ENCODE measurements around the gene PPIP5K1. TPM values are rescaled to one million over a fixed set of nuclear protein-coding genes. Genes with fewer than 3 reads are reported as not detected.

The PPIP5K1 gene
- polyA plus RNA-seq, 1 donor (not counting 4 experiments of a cell fraction or from before 2014, with no cell fraction given): 52.9 TPM

DNA sequence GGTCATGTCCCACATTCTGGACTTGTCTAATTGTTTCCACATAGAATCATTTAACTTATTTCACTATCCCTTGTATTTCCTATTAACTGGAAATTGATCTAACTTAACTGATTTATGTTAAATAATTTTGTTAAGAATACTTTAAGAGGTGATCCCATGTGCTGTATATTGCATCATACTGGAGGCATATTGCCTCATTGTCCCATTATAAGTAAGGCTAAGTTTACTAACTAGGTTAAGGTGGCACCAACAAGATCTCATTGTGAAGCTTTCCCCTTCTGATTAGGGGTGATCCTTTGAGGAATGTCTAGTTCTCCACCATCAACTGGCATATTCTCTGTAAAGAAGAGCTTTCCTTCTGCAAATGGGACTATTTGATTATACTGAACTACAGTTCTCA lies 48.2 kb downstream of the PPIP5K1 start:
- no peak for TF ChIP-seq EZH2 (IDR thresholded peaks at IDR 0.05; ENCODE audit: low read length)
- TF ChIP-seq CTCF (optimal IDR thresholded peaks at IDR 0.05 in 1 of 3, IDR thresholded peaks at IDR 0.05 in 1 of 3, conservative IDR thresholded peaks at IDR 0.05 in 1 of 3; ENCODE audit: extremely low read depth in 1 of 3, insufficient read depth in 2 of 3, low read length in 3 of 3): no peak
- dilution Hi-C loops (cut with MboI; ENCODE audit: extremely low pct_ligation_motif_present, low sequenced_read_pairs): no loop called here
- FAIRE-seq: no peak
- Histone ChIP-seq H3K79me2 (ENCODE audit: control insufficient read depth, insufficient read depth, low read length) (no peaks in the 10 kb centered on the region), H3K9me3 (ENCODE audit: control insufficient read depth, low read depth, low read length) (no peaks in the 10 kb centered on the region), H3K9me1 (ENCODE audit: control insufficient read depth, extremely low read depth, insufficient read depth, low read length) (no peaks in the 10 kb centered on the region), H3K4me2 (ENCODE audit: control insufficient read depth, extremely low read depth, insufficient read depth, low read depth, low read length) (no peak overlapping the region), H4K20me1 (ENCODE audit: control insufficient read depth, extremely low read depth, insufficient read depth, low read length) (no peaks in the 10 kb centered on the region), H3K27ac (ENCODE audit: control insufficient read depth, insufficient read depth, low read length) (no peak overlapping the region), H3K4me3 (ENCODE audit: control insufficient read depth in 2 of 3, extremely low read depth in 1 of 3, insufficient read depth in 2 of 3, low read depth in 1 of 3, low read length in 3 of 3) (no peak overlapping the region), H3K4me1 (ENCODE audit: control insufficient read depth, extremely low read depth, insufficient read depth, low read length) (no peaks in the 10 kb centered on the region), H3K9ac (ENCODE audit: control insufficient read depth, extremely low read depth, insufficient read depth, low read length) (no peak overlapping the region), H3K27me3 (ENCODE audit: control insufficient read depth, extremely low read depth, insufficient read depth, low read length) (no peaks in the 10 kb centered on the region), H3K36me3 (ENCODE audit: control insufficient read depth in 2 of 2, extremely low read depth in 1 of 2, insufficient read depth in 2 of 2, low read length in 2 of 2) (no peaks in the 10 kb centered on the region), H2AFZ (ENCODE audit: control insufficient read depth, low read length) (no peak overlapping the region)
- no peak for DNase-seq (ENCODE audit: low read depth, low spot score)

DNA sequence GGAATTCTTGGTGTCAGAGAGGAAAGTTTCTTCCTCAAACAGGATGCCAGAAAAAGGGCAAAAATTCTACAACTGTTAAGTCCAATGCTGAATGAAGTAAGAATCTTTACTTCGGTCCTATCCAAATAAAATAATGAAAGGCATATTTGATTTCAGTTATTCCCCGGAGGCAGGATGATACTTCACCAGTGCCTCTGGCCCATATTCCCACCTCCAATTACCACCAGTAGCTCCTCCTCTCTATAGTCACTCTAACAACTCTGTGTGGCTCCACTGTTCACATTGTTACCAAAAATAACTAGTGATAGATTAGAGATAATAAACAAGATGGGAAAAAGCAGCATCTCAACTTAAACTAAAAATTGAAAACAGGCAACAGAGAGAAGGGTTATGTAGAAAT lies 51.9 kb downstream of the PPIP5K1 start:
- Histone ChIP-seq H3K4me2 (ENCODE audit: control insufficient read depth, extremely low read depth, insufficient read depth, low read depth, low read length) (no peak overlapping the region), H4K20me1 (ENCODE audit: control insufficient read depth, extremely low read depth, insufficient read depth, low read length) (no peaks in the 10 kb centered on the region), H3K9me1 (ENCODE audit: control insufficient read depth, extremely low read depth, insufficient read depth, low read length) (no peaks in the 10 kb centered on the region), H3K4me1 (ENCODE audit: control insufficient read depth, extremely low read depth, insufficient read depth, low read length) (no peaks in the 10 kb centered on the region), H3K27ac (ENCODE audit: control insufficient read depth, insufficient read depth, low read length) (no peak overlapping the region), H3K79me2 (ENCODE audit: control insufficient read depth, insufficient read depth, low read length) (no peaks in the 10 kb centered on the region), H3K36me3 (ENCODE audit: control insufficient read depth in 2 of 2, extremely low read depth in 1 of 2, insufficient read depth in 2 of 2, low read length in 2 of 2) (peaks cover 2 to 8% of the 10 kb centered on the region in 2 experiments), H3K9ac (ENCODE audit: control insufficient read depth, extremely low read depth, insufficient read depth, low read length) (no peak overlapping the region), H3K27me3 (ENCODE audit: control insufficient read depth, extremely low read depth, insufficient read depth, low read length) (no peaks in the 10 kb centered on the region), H3K9me3 (ENCODE audit: control insufficient read depth, low read depth, low read length) (no peaks in the 10 kb centered on the region), H2AFZ (ENCODE audit: control insufficient read depth, low read length) (no peak overlapping the region), H3K4me3 (ENCODE audit: control insufficient read depth in 2 of 3, extremely low read depth in 1 of 3, insufficient read depth in 2 of 3, low read depth in 1 of 3, low read length in 3 of 3) (no peak overlapping the region)
- dilution Hi-C loops (cut with MboI; ENCODE audit: extremely low pct_ligation_motif_present, low sequenced_read_pairs): no loop called here
- DNase-seq (ENCODE audit: low read depth, low spot score): no peak
- no peak for TF ChIP-seq EZH2 (IDR thresholded peaks at IDR 0.05; ENCODE audit: low read length)
- no peak for TF ChIP-seq CTCF (optimal IDR thresholded peaks at IDR 0.05 in 1 of 3, IDR thresholded peaks at IDR 0.05 in 1 of 3, conservative IDR thresholded peaks at IDR 0.05 in 1 of 3; ENCODE audit: extremely low read depth in 1 of 3, insufficient read depth in 2 of 3, low read length in 3 of 3)
- no peak for FAIRE-seq
